ENCODE results near the gene CITED4.

Gene CITED4

DNA sequence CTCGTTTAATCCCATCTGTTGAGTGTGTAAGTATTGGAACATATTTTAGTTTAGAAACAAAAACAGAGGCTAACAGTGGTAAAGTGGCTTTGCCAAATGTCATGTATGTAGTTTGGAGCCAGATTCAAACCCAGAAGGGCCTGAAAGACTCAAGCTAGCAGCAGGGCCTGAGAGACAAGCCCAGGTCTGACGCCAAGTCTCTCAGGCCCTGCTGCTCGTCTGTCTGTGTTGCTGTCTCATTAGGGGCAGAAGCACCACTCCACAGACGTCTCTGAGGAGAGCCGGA, 8.3 kb downstream of the CITED4 start:
- DNase-seq (ENCODE audit: low spot score) = no peak

DNA sequence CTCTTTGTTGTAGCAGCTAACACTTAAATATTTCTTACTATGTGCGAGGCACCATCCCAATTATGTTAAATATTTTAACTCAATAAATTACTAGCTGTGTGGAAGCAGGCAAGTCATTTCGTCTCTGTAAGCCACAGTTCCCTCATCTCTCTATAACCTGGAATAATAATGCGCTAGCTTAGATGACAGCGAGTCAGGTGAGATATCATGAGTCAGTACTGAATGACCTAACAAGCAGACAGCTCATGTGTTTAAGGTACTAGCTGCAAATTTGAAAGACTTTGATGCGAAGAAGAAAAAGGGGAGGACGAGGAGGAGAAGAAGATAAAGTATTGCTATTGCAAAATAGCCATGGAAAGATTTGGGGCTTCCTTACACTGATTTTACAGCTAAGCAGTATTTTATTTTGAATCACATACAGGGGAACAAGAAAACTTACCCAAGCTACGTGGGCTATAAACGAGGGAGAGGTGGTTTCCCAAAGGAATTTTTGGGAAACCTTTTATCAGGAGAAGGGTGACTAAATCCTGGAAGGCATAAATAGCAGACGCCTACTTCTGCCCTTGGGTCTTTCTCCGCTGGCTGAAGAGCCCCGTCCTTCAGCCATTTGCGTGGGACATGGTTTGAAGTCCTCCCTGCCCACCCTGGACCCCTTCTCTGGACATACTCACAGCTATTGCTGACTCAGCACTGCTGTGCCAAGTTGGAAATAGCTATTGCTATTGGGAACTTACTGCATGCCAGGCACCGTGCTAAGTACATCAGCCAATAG, 8.9 kb downstream of the CITED4 start:
- DNase-seq (ENCODE audit: low spot score) = no peak

DNA sequence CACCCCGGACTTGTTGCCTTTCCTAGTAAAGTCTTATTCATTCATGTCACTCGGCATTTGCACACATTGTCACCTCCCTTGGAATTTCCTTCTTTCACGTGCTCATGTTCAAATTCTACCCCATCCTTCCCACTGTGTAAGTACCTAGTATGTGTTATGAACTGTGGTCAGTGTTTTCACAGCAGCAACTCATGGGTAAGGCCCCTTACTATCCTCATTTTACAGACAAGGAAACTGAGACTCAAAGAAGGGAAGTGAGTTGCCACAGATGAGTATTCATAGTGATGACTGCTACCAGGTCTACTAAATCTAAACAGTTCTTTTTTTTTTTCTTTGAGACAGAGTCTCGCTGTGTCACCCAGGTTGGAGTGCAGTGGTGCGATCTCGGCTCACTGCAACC, 10.5 kb downstream of the CITED4 start:
- no peak for DNase-seq (ENCODE audit: low spot score)

DNA sequence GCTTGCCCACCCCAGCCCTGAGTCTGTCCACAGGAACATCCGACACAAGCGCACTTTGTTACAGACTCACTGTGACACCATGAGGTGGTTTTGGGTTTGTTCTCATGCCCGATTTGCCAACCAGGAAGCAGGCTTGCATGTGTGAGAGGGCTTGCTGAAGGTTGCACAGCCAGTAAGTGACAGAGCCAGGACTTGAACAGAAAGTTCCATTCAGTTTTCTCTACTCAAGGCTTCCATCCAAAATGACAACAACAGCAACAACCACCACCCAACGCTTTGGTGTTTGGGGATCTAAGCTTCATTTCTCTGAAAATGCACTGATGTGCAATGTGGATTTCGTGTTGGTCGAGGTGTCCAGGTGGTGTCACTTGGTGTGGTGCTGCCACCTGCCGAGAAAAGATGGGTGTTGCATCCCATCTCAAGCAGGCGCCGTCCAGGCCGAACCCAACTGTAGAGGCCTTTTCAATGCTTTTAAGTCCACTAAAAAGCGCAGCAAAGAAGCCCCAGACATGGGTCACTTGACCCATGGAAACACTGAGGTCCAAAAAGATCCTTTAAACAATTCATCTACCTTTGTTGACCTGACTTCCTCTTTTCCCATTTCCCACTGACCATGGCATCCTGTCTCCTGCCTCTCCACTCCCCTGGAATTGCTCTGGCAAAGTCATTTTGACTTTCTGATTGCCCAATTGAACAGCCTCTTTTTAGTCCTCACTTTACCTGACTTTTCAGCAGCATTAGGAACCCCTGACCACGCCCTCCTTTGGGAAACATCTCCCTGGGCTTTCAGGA, 12.2 kb downstream of the CITED4 start:
- peak; percentile 66 for DNase-seq (ENCODE audit: low spot score)

DNA sequence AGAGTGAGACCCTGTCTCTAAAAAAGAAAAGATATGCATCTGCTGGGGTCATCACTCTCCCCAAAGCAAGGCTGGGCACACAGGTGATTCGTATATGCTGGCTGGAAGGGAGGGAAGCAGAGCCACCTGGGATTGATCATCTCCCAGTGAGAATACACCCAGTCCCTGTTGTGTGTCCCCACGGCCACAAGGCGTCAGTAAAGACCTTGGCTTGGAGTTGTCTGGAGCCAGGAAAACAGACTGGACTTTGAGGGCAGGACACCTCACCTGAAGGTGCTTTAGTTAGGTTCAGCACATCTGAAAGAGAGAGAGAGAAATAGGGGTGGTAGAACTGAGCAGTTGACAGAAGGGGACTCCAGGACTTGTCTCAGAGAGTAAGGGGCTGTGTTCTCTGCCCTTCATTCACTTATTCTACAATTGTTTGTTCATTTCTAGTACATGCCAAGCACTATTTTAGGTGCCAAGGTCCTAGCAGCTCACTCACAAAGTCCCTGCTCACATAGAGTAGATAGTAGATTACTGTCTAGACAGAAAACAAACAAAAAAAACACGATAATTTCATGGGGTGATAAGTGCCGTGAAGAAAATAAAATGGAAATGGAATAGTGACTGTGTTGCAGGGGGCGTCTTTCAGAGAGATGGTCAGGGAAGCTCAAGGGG, 13.5 kb downstream of the CITED4 start:
- DNase-seq (ENCODE audit: low spot score) = peak; percentile 76

DNA sequence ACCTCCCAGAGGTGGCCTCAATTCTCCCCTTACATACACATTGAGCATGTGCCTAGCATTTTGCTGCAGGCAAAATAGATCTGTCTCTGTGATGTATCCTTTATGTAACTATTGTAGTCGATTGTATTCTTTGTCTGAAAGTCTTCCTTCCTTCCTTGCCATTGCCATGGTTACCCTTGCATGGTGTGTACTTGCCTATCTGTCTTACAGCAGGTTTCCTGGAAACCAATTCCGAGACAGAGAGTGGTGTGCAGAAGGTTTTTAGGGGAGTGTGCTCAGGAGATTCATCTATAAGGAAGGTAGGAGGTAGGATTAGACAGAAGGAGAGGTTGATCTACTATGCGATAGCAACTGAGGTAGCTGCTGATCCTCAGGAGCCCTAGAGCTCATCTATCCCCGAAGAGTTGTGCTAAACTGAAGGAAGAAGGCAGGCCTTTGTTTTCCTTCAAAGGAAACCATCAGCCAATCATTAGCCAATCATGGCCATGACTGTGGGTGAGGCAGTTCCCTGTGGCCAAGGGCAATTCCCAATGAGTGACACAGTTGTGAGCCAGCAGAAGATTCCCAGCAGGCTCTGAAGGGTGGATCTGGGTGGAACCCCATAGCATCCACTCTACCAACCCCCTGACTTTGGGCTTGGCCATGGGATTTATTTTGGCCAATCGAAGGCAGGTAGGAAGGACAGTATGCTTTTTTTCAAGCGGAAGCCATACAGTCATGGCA, 15.0 kb downstream of the CITED4 start:
- no peak for DNase-seq (ENCODE audit: low spot score)

DNA sequence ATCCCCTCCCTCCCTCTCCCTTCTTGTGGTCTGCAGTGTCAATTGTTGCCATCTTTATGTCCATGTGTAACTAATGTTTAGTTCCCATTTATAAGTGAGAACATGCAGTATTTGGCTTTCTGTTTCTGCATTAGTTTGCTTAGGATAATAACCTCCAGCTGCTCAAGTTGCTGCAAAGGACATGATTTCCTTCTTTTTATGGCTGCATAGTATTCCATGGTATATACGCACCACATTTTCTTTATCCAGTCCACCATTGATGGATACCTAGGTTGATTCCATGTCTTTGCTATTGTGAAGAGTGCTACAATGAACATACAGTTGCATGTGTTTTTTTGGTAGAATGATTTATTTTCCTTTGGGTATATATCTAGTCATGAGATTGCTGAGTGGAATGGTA, 16.3 kb downstream of the CITED4 start:
- no peak for DNase-seq (ENCODE audit: low spot score)

DNA sequence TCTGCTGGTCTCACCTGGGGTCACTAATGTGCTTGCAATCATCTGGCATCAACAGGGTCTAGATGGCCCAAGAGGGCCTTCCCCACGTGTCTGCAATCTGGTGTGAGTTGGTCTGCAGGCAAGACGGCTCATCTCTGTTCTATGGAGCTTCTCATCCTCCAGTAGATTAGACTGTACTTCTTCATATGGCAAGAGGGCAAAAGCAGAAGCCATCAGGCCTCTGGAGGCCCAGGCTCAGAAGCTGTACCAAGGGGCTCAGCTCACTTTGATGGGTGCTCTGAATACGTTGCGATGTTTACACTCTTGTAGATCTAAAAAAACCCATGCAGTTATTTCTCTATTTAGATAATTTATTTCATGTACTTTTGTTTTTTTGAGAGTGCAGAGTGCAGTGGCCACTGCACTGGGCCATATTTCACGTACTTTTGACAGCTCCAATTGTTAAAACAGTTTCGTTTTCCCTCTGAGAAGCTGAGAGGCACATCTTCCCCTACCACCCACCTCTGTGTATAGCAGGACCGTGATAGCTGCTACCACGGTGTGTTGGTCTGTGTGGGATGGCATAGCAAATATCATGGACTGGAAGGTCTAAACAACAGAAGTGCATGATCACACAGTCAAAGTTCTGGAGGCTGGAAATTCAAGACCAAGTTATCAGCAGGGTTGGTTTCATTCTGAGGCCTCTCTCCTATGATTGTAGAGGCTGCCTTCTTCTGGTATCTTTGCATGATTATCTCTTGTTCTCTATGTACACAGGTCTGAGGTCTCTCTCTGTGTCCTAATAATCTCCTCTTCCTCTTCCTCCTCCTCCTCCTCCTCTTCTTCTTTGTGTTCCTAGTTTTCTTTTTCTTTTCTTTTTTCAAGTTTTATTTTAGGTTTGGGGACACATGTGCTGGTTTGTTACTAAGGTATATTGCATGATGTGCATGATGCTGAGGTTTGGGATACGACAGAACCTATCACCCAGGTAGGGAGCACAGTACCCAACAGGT, 17.0 kb downstream of the CITED4 start:
- no peak for DNase-seq (ENCODE audit: low spot score)

DNA sequence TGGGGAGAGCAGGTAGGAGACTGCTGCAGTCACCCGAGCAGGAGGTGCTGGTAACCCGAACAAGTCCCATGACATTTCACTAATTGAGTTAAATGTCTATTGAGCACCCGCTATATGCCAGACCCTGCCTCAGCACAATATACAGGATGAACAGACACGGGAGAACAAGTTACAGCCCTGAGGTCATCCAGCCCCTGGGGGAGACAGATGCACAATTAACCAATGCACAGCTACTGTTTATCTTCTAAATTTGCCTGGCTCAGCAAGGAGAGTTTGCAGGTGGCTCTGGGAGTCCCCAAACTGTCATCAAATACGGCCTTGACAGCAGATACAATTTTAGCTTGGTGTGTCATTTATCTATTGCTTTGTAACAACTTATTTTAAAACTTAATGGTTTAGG, 18.1 kb downstream of the CITED4 start:
- DNase-seq (ENCODE audit: low spot score) = no peak

DNA sequence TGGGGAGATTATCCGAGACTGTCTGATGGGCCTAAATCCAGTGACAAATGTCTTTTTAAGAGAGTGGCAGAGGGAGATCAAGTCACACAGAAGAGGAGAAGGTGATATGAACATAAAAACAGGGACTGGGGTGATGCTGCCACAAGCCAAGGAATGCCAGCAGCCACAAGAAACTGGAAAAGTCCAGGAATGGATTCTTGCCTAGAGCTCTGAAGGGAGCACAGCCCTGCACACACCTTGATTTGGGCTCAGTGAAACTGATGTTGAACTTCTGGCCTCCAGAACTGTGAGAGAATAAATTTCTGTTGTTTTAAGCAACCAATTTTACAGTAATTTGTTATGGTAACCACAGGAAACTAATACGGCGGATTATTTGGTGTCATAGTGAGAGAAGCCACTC, 19.5 kb downstream of the CITED4 start:
- DNase-seq (ENCODE audit: low spot score) = no peak

DNA sequence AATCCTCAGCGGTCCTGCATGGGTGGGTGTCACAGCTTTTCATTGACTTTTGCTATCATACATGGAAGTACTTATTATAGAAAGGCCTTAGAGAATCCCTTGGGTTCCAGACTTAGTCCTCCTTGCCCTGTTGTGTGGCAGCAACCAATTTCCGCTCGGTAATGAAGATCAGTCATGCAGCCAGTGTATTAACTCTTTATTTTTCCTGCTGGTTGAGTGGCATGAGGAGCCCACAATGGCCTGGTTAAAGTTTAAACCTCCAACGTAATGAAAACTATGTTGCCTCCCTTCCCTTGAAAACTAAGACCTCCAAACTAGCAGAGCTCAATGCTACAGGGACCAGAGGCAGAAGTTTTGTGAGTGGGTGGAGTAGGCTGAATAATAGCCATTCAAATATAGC, 20.0 kb downstream of the CITED4 start:
- no peak for DNase-seq (ENCODE audit: low spot score)

DNA sequence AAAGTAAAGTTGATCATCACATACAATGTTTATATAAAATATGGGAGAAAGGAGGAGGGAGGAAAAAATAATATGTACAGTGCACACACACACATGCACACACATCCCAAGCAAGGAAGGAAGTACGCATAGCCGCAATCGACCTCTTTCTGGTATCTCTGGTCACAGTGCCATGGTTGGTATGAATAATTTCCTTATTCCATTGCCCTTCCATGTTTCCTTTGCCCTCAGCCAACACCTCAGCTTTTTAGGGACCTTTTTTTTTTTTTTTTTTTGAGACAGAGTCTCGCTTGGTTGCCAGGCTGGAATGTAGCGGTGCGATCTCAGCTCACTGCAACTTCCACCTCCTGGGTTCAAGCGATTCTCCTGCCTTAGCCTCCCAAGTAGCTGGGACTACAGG, 20.6 kb downstream of the CITED4 start:
- DNase-seq (ENCODE audit: low spot score) = no peak

DNA sequence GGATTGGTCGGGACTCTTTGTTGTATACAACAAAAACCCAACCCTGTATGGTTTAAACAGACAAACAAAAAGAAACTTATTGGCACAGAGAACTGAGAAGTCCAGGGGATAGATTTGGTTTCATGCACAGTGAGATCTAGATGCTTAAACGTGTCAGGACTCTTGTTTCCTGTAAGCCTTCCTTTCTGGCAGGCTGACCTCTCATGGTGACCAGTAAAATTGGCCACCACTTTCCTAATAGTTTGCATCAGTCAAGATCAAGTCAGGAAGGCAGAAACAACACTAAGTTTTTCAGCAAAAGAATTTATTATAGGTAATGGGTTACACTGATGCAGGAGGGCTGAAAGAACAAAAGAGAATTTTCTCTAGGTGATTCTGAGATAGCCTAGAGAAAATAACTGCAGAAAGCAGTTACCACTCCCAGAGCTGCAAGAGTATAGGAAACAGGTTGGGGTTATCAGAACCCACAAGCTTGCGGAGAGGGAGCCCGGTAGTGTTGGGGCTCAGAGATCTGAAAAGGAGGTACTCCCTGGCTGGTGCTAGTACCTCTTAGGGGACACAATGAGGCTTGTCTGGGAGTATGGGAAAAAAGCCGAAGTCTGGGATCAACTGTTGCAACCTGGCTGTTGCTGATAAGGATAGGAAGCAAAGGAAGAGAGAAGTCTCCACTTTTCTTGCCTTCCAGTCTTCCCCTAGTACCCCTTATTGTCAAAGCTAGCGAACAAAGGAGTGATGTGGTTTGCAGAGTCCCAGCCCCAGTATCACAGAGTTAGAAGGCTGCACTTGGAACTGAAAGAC, 21.4 kb downstream of the CITED4 start:
- DNase-seq (ENCODE audit: low spot score) = no peak

DNA sequence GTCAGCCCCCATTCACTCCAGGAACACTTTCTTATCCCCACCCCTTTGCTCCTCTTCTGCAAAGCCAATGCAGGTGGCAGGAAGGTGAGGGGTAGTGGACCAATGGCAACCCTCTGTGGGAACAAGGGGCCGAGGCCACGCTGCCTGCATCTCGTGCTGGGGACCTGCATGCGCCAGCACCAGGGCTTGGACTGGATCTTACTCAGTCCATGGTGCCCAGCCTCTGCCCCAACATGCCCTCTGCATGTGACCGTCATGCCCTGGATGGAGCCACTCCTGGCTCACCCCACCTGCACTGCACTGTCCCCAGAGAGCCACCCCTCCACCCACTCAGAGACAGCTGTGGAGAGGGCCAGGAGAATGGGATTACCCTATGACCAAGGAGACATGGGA, 22.2 kb downstream of the CITED4 start:
- DNase-seq (ENCODE audit: low spot score) = no peak

DNA sequence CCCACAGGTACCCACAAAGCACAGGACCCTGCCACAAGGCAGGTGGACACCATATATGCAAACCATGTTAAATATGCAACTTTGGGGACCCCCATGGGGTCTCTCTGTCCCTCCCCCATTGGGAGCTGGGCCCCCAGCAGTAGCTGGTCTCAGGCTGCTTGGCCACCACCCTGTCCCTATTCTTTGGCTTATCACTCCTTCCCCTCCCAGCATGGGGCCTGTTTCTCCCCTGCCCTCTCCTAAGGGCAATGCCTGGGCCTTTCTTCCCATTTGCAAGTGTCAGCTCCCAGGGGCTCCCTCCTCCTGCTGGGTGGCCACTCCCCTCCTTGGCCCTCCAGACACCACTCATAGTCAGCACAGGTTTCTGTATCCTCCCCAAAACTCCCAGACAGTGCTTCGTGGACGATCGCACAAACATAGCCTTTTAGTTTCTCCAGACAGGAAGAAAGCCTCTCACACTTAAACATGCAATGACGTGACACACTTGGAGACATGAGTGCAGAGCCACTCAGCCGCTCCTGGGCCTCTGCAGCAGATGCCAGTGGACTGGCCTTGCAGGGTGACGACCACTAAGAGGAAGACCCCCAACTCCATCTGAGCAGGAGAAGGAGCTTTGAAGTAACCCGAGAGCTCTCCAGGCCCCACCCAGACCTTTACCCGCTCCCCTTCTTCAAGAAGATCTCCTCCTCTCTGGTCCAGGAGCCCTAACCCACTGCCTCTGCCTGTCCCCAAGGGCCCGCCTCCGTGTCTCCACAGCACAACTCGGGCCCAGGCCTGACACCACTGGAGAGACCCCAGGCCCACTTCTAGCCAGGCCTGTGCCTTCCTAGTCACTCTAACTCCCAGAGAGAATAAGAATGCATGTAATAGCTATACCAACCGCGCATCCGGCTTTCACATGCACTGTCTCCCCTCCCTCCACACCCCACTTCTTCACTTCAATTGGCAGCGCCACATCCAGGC, 22.9 kb downstream of the CITED4 start:
- no peak for DNase-seq (ENCODE audit: low spot score)

DNA sequence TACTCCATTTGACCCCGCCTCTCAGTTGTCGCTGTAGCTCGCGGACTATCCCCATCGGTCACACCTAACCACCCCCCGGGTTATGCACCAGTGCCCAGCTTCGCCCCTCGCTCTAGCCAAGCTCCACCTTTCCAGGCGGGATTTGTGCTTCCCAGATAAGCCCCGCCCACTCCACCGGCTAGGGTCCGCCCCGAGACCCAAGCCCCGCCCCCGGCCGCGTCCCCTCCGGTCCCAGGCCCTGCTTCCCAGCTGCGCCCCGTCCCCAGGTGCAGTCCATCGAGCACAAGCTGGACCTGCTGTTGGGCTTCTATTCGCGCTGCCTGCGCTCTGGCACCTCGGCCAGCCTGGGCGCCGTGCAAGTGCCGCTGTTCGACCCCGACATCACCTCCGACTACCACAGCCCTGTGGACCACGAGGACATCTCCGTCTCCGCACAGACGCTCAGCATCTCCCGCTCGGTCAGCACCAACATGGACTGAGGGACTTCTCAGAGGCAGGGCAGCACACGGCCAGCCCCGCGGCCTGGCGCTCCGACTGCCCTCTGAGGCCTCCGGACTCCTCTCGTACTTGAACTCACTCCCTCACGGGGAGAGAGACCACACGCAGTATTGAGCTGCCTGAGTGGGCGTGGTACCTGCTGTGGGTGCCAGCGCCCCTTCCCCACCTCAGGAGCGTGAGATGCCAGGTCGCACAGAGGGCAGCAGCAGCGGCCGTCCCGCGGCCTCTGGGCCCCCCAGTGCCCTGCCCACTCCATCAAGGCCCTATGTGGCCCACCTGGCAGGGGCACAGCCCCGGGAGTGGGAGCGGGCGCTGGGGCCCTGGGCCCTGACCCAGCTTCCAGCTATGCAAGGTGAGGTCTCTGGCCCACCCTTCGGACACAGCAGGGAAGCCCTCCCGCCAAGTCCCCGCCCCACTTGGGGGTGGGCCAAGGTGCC, 23.9 kb downstream of the CITED4 start:
- DNase-seq (ENCODE audit: low spot score) = no peak

DNA sequence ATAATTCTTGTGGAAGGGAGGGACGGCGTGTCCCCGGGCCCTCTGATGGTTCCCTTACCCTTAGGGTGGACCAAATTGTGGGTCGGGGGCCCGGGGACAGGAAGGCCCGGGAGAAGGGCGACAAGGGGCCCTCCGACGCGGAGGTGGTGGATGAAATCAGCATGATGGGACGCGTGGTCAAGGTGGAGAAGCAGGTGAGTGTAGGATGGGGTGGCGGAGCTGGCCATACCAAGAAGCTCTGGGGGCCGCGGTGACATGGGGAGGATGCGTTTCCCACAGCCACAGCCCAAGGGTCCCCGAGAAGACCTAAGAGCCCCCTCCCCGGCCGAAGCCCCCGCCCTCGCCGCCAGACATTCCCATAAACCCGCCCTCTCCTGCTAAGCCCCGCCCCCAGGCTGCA, 24.6 kb downstream of the CITED4 start:
- no peak for DNase-seq (ENCODE audit: low spot score)

DNA sequence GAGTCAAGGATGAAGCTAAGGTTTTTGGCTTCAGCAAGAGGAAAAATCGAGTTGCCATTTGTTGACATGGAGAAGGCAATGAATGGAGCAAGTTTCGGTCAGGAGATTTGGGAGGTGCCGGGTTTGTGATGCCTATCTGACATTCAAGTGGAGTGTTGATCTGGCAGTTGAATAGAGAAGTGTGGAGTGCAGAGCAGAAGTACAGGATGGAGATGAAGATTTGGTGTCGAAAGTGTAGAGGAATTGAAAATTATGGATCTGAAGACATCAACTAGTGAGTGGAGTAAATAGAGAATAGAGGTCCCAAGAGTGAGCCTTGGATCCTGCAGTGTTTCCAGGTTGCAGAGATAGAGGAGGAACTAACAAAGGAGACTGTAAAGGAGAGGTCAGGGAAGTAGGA, 25.9 kb downstream of the CITED4 start:
- DNase-seq (ENCODE audit: low spot score) = no peak

All from HuH-7.5 (cell line).